ENCODE measurements around the gene TAMALIN.
A peak's percentile ranks its signal among the peaks of the same experiment; 100 is the strongest.

Gene TAMALIN

GRCh38 chr12:52042706-52043385 is 36.1 kb downstream of the TAMALIN start:
- Histone ChIP-seq H3K27me3 (no peaks in the 10 kb centered on the region), H3K4me1 (peaks cover 68% of the 10 kb centered on the region), H3K9me3 (no peaks in the 10 kb centered on the region), H3K4me3 (no peak overlapping the region), H3K4me2 (peak overlapping the region; percentile 85), H3K27ac (peak overlapping the region; percentile 56; the same call in 1 of the 2 replicates), H4K20me1 (peaks cover 61% of the 10 kb centered on the region), H3K9ac (0 out of 2 replicates have a peak overlapping the region, but pooled peaks have one; percentile 24), H3K36me3 (peaks cover 24% of the 10 kb centered on the region)
- no peak for TF ChIP-seq Cebpa-rat (IDR thresholded peaks at IDR 0.05)

- Histone ChIP-seq H3K4me1 (peaks cover 60% of the 10 kb centered on the region), H4K20me1 (peaks cover 55% of the 10 kb centered on the region), H3K27me3 (no peaks in the 10 kb centered on the region), H3K9me3 (no peaks in the 10 kb centered on the region), H3K4me3 (no peak overlapping the region), H3K9ac (0 out of 2 replicates have a peak overlapping the region, but pooled peaks have one; percentile 24), H3K27ac (peak overlapping the region; percentile 56; the same call in 1 of the 2 replicates), H3K36me3 (peaks cover 24% of the 10 kb centered on the region), H3K4me2 (peak overlapping the region; percentile 85)
- no peak for TF ChIP-seq Cebpa-rat (IDR thresholded peaks at IDR 0.05)
These were observed 36.9 kb downstream of the TAMALIN start for GRCh38 chr12:52043386-52044212.

- Histone ChIP-seq H4K20me1 (peaks cover 47% of the 10 kb centered on the region), H3K4me2 (no peak overlapping the region), H3K27ac (no peak overlapping the region), H3K4me1 (peaks cover 60% of the 10 kb centered on the region), H3K36me3 (peaks cover 24% of the 10 kb centered on the region), H3K9me3 (no peaks in the 10 kb centered on the region), H3K9ac (no peak overlapping the region), H3K4me3 (no peak overlapping the region), H3K27me3 (no peaks in the 10 kb centered on the region)
- TF ChIP-seq Cebpa-rat (IDR thresholded peaks at IDR 0.05): no peak
These were observed 37.7 kb downstream of the TAMALIN start for GRCh38 chr12:52044292-52044983.

DNA sequence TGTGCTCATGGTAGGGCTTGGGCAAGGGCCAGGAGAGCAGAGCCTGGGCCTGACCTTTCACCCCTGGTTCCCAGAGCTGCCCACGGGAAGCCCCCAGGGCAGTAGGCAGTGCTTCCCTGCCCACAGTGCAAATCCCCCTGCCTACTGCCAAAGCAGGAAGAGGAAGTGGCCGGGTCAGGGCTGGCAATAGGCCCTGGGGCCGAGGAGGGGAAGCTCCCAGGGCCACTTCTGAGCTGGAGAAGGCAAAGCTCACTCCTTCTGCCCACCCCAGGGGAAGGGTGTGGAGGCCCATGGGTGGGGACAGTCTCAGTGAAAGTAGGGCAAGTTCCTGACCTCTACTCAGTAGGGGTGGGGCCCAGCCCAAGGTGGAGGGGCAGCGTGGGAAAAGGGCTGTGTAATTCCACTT is 39.1 kb downstream of the TAMALIN start:
- H3K36me3 ChIP-seq: peaks cover 24% of the 10 kb centered on the region
- no peak overlapping the region for H3K4me3 ChIP-seq
- TF ChIP-seq Cebpa-rat (IDR thresholded peaks at IDR 0.05): no peak
- H4K20me1 ChIP-seq: peaks cover 33% of the 10 kb centered on the region
- H3K4me1 ChIP-seq: peaks cover 61% of the 10 kb centered on the region
- H3K9me3 ChIP-seq: no peaks in the 10 kb centered on the region
- H3K4me2 ChIP-seq: peak overlapping the region; percentile 62
- H3K27ac ChIP-seq: peak overlapping the region; percentile 77
- H3K9ac ChIP-seq: no peak overlapping the region
- H3K27me3 ChIP-seq: no peaks in the 10 kb centered on the region

GRCh38 chr12:52046859-52047258 is 40.1 kb downstream of the TAMALIN start:
- Histone ChIP-seq H3K9ac (no peak overlapping the region), H3K27me3 (no peaks in the 10 kb centered on the region), H3K27ac (no peak overlapping the region), H3K4me1 (peaks cover 58% of the 10 kb centered on the region), H3K36me3 (peaks cover 24% of the 10 kb centered on the region), H4K20me1 (peaks cover 29% of the 10 kb centered on the region), H3K9me3 (no peaks in the 10 kb centered on the region), H3K4me2 (no peak overlapping the region), H3K4me3 (no peak overlapping the region)
- no peak for TF ChIP-seq Cebpa-rat (IDR thresholded peaks at IDR 0.05)

GRCh38 chr12:52049286-52049685 is 42.5 kb downstream of the TAMALIN start:
- Histone ChIP-seq H3K9ac (no peak overlapping the region), H4K20me1 (peaks cover 30% of the 10 kb centered on the region), H3K4me1 (peaks cover 55% of the 10 kb centered on the region), H3K27me3 (no peaks in the 10 kb centered on the region), H3K4me2 (peak overlapping the region; percentile 100), H3K36me3 (peaks cover 14% of the 10 kb centered on the region), H3K9me3 (no peaks in the 10 kb centered on the region), H3K27ac (no peak overlapping the region), H3K4me3 (no peak overlapping the region)
- no peak for TF ChIP-seq Cebpa-rat (IDR thresholded peaks at IDR 0.05)

GRCh38 chr12:52049688-52050087 is 42.9 kb downstream of the TAMALIN start:
- peak overlapping the region; percentile 95; the same call in 1 of the 2 replicates for H3K27ac ChIP-seq
- H4K20me1 ChIP-seq: peaks cover 33% of the 10 kb centered on the region
- no peak for TF ChIP-seq Cebpa-rat (IDR thresholded peaks at IDR 0.05)
- no peaks in the 10 kb centered on the region for H3K9me3 ChIP-seq
- H3K36me3 ChIP-seq: peaks cover 14% of the 10 kb centered on the region
- H3K27me3 ChIP-seq: no peaks in the 10 kb centered on the region
- H3K4me1 ChIP-seq: peaks cover 55% of the 10 kb centered on the region
- H3K9ac ChIP-seq: peak overlapping the region; percentile 91; the same call in 1 of the 2 replicates
- no peak overlapping the region for H3K4me3 ChIP-seq
- peak overlapping the region; percentile 100 for H3K4me2 ChIP-seq

DNA sequence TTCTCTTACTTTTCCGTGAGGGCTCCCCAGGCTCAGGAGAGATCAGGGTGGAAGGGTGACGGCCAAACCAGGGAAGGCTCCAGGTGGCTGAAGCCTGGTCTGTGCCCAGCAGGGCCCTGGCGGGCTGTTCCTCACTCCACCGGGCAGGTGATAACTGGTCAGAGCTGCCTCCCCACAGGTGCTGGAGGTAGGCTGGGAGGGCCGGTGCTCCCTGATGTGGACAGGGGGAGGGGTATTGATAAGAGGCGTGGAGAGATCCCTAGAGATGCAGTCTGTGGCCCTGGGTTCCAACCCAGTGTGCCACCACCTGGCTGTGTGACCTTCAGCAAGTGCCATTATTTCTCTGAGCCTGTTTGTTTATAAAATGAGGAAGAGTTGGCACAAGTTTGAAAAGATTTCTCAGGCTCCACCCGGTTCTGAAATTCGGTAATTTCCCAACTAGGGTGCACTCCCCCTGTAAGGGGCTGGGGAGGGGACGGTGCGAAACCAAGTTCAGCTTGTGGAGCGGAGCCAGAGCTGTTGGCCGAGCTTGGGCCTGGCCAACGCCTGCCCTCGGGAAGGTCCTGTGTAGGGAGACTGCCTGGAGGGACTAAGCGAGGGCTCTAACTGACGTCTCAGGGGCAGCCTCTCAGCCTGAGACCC is 43.5 kb downstream of the TAMALIN start:
- H3K4me2 ChIP-seq: peak overlapping the region; percentile 100
- peak overlapping the region; percentile 91 for H3K9ac ChIP-seq
- H4K20me1 ChIP-seq: peaks cover 39% of the 10 kb centered on the region
- peaks cover 19% of the 10 kb centered on the region for H3K36me3 ChIP-seq
- H3K27me3 ChIP-seq: no peaks in the 10 kb centered on the region
- peak overlapping the region; percentile 95 for H3K27ac ChIP-seq
- peak overlapping the region; percentile 75 for H3K4me3 ChIP-seq
- peaks cover 54% of the 10 kb centered on the region for H3K4me1 ChIP-seq
- no peaks in the 10 kb centered on the region for H3K9me3 ChIP-seq
- no peak for TF ChIP-seq Cebpa-rat (IDR thresholded peaks at IDR 0.05)

All from BLaER1 (cell line).